Upper lobe of left lung (tissue), 4 donors: ENCODE measurements around the gene ZEB1.

Source experiments
- CTCF ChIP-seq, 6 experiments: fragments of 450-650 bp in 4 of 6; fragments of 200-600 bp in 2 of 6; sonication (generic) in 2 of 6; IDR thresholded peaks; one replicate each; pipeline ENCODE4 v1.5.1; 2016 to 2019; ENCODE audit warnings: antibody characterized with exemption in 6 of 6
- EP300 ChIP-seq, 4 donors: sonication (generic); formaldehyde crosslinking; IDR thresholded peaks; one replicate each; pipeline ENCODE4 v1.5.1; 2017; ENCODE audit warnings: antibody characterized with exemption in 4 of 4, control low read depth in 2 of 4
- POLR2A ChIP-seq, 4 donors: fragments of 450-650 bp; IDR thresholded peaks; one replicate each; pipeline ENCODE4 v1.5.1; 2016 to 2017; ENCODE audit warnings: antibody characterized with exemption in 4 of 4, mild to moderate bottlenecking in 2 of 4

GRCh38 chr10:31304291-31304970 lies 14.6 kb upstream of the ZEB1 start:
- TF ChIP-seq CTCF (IDR thresholded peaks at IDR 0.05) (no peak), POLR2A (IDR thresholded peaks at IDR 0.05) (no peak), EP300 (IDR thresholded peaks at IDR 0.05) (no peak)
